ENCODE measurements around the gene LRWD1.
A peak's percentile ranks its signal among the peaks of the same experiment; 100 is the strongest.

The LRWD1 gene

DNA sequence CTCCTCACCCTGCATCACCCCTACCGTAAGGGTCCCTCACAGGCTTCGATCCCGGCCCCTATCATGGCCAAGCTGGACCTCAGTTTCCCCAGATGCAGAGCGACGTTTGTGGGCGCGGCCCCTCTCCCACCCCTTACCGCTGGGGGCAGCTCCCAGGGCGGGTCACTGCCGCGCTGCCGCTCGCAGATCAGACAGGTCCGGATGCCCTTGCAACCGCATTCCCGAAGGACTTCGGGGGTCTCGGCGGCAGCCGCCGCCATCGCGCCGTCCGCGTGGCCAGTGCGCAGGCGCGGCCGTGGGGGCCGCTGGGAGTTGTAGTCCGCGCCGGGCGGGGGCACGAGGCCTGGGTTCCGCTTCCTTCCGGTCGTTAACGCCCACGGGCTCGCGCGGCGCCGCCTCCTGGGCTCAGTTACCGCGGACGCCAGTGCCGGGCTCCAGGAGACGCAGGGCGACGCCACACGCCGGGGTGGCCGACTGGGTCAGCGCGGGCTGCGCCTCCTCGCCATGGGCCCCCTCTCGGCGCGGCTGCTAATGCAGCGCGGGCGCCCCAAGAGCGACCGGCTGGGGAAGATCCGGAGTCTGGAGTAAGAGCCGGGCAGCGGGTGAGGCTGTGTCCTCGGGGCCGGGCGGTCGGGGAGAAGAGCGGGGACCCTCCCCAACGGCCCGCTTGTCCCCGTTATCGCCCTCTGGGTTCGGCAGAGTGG, at the start of gene LRWD1, which contains the start of gene ALKBH4:
LRWD1 (plus strand) TSS at position 408 of the 704 bp plus-strand sequence; CDS start at position 505, 97 bp downstream.
ALKBH4 (minus strand) TSS at position 287 of the 704 bp plus-strand sequence; CDS start at position 260, 27 bp downstream.
- DNase-seq (ENCODE audit: low read depth in 2 of 2, low spot score in 1 of 2): peak; percentile 83 to 91

DNA sequence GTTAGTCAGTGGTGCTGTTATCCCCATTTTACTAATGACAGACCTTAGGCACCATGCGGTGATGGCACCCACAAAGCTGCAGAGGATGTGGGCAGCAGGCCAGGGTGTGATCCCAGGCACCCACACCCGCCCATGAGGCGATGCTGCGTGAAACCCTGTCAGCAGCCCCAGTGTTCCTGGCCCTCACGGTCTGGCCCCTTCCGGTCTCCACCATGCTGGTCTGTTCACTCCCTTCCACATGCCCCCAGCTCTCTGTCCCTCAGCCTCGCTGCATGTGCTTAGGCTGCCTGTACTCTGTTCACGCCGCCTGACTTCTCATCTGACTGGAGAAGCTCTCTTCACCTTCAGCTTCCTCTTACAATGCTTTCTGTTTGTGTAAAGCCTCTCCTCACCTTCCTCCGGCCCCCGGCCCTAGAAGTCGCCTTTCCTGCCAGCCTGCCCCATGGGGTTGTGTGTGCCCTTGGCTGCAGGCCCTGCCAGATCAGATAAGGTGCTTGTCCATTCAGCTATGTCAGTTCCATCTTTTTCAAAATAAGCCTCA, 49.0 kb upstream of the LRWD1 start:
- DNase-seq (ENCODE audit: low read depth in 2 of 2, low spot score in 1 of 2): peak in 1 of 2 donors; percentile 19

DNA sequence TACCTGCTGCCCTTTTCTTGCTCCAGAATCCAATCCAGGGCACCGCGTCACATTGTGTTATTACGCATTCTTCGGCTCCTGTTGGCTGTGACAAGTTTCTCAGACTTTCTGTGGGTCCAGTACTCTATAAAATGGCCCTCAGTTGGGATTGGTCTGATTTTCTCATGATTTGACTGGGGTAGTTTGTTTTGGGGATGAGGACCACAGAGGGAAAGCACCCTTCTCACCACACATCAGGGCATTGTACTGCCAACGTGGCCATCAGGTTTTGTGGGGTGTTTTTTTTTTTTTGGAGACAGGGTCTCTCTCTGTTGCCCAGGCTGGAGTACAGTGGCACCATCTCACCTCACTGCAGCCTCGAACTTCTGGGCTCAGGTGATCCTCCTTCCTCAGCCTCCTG, 48.4 kb upstream of the LRWD1 start:
- no peak for DNase-seq (ENCODE audit: low read depth in 2 of 2, low spot score in 1 of 2)

DNA sequence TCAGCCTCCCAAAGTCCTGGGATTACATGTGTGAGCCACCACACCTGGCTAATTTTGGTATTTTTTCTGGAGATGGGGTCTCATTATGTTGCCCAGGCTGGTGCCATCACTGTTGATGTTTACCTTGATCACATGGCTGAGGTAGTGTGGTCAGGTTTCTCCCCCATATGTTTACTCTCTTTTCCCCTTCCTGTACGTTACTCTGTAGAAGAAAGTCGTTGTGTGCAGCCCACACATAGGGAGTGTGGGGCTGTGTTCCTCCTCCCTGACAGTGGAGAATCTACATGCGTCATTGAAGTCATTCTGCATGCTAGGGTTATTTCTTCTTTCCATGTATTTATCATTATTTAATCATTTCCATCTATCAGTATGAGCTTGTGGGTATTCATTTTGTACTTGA, 47.7 kb upstream of the LRWD1 start:
- DNase-seq (ENCODE audit: low read depth in 2 of 2, low spot score in 1 of 2): no peak

DNA sequence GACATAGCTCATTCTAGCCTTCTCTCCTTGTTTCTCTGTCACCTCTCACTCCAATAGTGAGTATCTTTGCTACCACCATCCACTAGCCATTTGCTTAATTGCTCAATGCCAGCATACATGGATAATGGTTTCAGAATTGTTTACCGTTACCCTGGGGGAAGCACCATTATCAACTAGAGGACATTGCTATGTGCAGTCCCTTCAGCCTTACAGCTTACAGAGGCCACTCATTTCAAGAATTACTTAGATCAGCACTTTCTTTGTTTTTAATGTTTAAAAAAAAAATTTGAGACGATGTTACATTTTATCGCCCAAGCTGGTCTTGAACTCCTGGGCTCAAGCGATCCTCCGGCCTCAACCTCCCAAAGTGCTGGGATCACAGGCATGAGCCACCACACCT, 46.2 kb upstream of the LRWD1 start:
- no peak for DNase-seq (ENCODE audit: low read depth in 2 of 2, low spot score in 1 of 2)

DNA sequence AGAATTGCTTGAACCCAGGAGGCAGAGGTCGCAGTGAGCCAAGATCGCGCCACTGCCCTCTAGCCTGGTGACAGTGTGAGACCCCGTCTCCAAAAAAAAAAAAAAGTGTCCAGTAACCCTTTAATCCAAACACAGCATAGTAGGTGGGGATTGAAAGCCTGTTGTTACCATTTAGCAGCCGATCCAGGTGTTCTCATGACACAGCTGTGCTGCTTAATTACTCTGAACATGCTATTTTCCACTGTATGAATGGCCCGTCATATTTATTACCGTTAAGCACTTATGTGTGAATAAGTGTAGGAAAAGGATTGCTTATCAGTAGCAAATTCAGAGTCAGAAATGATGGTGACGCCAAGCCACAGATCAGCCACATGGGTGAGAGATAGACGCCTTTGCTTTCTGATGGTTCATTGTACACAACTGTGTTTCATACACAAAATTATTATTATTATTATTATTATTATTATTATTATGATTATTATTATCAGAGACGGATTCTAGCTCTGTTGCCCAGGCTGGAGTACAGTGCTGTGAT, 43.0 kb upstream of the LRWD1 start:
- DNase-seq (ENCODE audit: low read depth in 2 of 2, low spot score in 1 of 2): no peak

- no peak for DNase-seq (ENCODE audit: low read depth in 2 of 2, low spot score in 1 of 2)
Observed at GRCh38 chr7:102424129-102424551, 40.6 kb upstream of the LRWD1 start.

- no peak for DNase-seq (ENCODE audit: low read depth in 2 of 2, low spot score in 1 of 2)
Observed at GRCh38 chr7:102424787-102425218, 40.0 kb upstream of the LRWD1 start.

DNA sequence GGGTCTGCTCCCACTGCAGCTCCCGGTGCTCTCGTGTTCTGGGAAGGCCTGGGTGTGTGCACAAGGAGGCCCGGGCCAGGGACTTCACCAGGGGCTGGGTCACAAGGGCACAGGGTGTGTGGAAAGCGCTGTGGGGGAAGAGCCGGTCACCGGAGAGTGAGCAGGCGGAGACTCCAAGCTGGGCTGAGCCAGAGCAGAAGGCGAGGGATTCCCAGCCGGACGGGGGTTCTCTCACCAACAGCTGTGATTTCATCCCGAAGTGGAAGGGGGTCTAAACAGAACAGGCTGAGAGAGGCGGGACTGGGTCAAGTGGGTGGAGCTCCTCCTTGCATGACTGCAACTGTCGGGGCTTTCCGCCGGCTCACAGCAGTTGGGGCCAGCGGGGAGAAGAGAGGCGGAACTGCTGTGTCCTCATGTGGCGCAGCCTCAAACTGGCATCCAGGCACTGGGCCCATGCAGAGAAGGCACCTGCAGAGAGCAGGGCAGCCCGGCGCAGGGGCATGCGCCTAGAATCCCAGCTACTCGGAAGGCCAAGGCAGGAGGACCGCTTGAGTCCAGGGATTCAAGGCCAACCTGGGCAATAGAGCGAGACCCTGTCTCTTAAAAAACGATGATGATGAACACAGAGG, 39.0 kb upstream of the LRWD1 start:
- DNase-seq (ENCODE audit: low read depth in 2 of 2, low spot score in 1 of 2): peak; percentile 68 to 76

- DNase-seq (ENCODE audit: low read depth in 2 of 2, low spot score in 1 of 2): no peak
Observed at GRCh38 chr7:102426268-102427018, 38.3 kb upstream of the LRWD1 start.

- DNase-seq (ENCODE audit: low read depth in 2 of 2, low spot score in 1 of 2): no peak
Observed at GRCh38 chr7:102427019-102427405, 37.8 kb upstream of the LRWD1 start.

DNA sequence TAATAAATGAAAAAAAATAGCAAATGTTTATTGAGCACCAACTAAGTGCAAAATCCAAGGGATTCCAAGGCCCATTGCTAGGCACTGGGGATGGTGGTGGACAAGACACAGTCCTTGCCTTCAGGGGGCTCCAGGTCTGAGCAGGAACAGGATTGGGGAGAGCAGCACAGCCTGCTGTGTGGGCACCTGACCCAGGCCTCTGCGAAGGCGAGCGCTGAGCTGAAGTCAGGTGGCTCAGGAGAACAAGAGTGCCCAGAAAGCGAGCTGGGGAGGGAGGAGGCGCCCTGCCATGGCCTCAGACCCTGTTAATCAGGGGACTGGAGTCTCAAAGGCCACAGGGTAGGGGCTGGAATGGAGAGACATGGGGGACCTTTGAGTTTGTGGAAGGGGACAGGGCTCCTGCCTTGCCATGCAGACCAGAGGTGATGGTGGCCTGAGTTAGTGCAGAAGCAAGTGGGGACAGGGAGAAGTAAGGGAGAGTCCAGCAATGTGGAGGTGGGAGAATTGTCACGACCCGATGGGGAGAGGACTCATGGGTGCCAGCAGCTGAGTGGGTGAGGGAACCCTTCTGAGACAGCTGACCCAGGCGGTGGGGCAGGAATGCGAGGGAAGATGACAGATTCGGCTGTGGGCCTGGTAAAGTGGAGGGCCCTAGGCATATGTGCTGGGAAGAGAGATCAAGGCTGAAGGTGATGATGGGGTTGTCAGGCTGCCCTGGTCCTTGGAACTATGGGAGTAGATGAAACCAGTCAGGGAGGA, 35.5 kb upstream of the LRWD1 start:
- DNase-seq (ENCODE audit: low read depth in 2 of 2, low spot score in 1 of 2): no peak

GRCh38 chr7:102431617-102432298, 33.0 kb upstream of the LRWD1 start:
- no peak for DNase-seq (ENCODE audit: low read depth in 2 of 2, low spot score in 1 of 2)

- DNase-seq (ENCODE audit: low read depth in 2 of 2, low spot score in 1 of 2): no peak
Observed at GRCh38 chr7:102432442-102433218, 32.2 kb upstream of the LRWD1 start.

DNA sequence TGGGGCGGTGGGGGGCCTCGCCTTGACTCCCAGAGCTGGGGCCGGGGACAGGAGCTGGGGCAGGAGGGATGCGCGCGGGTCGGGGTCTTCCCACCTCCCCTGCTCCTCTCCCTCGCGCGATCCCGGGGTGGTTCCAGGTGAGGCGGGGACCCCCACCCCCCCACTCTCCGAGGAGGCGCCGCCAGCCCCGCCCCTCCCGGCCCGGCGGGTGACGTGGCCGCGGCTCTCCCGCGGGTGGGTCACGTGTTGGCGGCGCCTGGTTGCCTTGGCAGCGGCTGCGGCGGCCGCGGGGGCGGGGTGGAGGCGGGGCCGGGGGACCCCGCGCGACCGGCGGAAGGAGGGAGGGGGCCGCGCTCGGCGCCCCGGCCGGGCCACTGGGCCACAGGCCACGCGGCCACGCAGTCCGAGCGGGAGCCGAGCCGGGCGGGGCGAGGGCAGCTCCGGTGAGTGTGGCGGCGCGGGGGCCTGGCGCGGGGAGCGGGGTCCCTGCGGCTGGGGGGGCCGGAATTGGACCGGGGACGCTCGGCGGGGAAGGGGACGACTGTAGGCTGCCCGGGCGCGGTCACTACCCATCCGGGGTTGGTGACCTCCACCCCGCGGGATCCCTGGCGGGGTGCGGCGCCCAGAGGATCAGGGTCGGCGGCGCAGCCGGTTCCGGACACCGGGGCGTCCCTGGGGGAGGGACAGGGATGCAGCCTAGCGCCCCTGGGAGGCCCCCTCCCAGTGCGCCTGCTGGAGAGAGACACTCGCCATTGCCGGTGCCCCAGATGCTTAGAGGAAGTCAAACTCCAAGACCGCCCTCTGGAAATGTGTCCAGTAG, 31.4 kb upstream of the LRWD1 start, which contains the start of gene ORAI2:
ORAI2 (plus strand) TSS at position 357 of the 820 bp plus-strand sequence. CDS start 5,382 bp downstream, outside the sequence.
- peak; percentile 75 to 81 for DNase-seq (ENCODE audit: low read depth in 2 of 2, low spot score in 1 of 2)

GRCh38 chr7:102434039-102434486, 30.7 kb upstream of the LRWD1 start:
- no peak for DNase-seq (ENCODE audit: low read depth in 2 of 2, low spot score in 1 of 2)

DNA sequence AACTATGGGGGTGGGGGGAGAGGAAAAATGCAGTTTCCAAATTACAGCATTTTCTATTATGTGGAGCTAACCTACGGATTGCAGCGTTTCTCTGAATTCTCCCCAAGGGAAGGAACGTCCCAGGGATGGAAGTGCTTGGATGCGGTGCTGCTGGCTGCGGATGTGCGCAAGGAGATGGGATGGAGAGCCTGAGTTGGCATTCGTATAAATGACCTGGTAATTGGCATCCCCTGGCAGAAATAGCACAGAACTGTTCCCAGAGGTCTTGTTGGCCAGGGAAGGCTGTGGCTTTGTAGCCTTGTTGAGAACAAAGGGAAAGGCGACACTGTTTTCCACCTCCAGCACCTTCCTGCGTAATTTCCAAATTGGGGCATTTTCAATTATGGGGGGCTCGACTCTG, 28.7 kb upstream of the LRWD1 start:
- no peak for DNase-seq (ENCODE audit: low read depth in 2 of 2, low spot score in 1 of 2)
